Endodermal cell (in vitro differentiated cells): Measurements from ENCODE around the gene RARRES1. TPM values are rescaled to one million over a fixed set of nuclear protein-coding genes. Genes with fewer than 3 reads are reported as not detected.

ENCODE experiments used
- DNase-seq: peaks from one replicate; pipeline ENCODE4 v3.0.0-alpha.2; 2017
- H3K27ac ChIP-seq: 2 replicates; pipeline ENCODE4 v1.5.1; 2013; ENCODE audit warnings: mild to moderate bottlenecking, low read depth, low read length, moderate library complexity
- H3K27me3 ChIP-seq: 2 replicates; pipeline ENCODE4 v1.6.1; 2013; ENCODE audit warnings: mild to moderate bottlenecking, low read length, moderate library complexity; ENCODE audit not compliant: insufficient read depth, control insufficient read depth, poor library complexity, severe bottlenecking
- H3K36me3 ChIP-seq: 2 replicates; pipeline ENCODE4 v1.7.0; 2013; ENCODE audit warnings: mild to moderate bottlenecking, low read length, moderate library complexity; ENCODE audit not compliant: control insufficient read depth, insufficient read depth
- H3K4me1 ChIP-seq: one replicate; pipeline ENCODE4 v1.7.0; 2013; ENCODE audit warnings: low read length; ENCODE audit not compliant: control insufficient read depth, insufficient read depth
- H3K4me3 ChIP-seq: 2 replicates; pipeline ENCODE4 v1.5.1; 2013; ENCODE audit warnings: mild to moderate bottlenecking, low read length, moderate library complexity
- H3K9ac ChIP-seq: 2 replicates; pipeline ENCODE4 v1.6.1; 2013; ENCODE audit warnings: mild to moderate bottlenecking, low read length, moderate library complexity; ENCODE audit not compliant: poor library complexity, severe bottlenecking; ENCODE audit errors: extremely low read depth
- H3K9me3 ChIP-seq: 2 replicates; pipeline ENCODE4 v1.6.1; 2013; ENCODE audit warnings: mild to moderate bottlenecking, low read length, moderate library complexity; ENCODE audit not compliant: control insufficient read depth
- H3K27ac Mint-ChIP-seq: 2 replicates; pipeline ENCODE4 v1.8.0; 2020; ENCODE audit warnings: mixed read lengths
- H3K27me3 Mint-ChIP-seq: 2 replicates; pipeline ENCODE4 v1.8.0; 2021; ENCODE audit warnings: mild to moderate bottlenecking, mixed read lengths; ENCODE audit not compliant: insufficient read depth
- H3K36me3 Mint-ChIP-seq: 2 replicates; pipeline ENCODE4 v1.8.0; 2020; ENCODE audit warnings: low read depth, mixed read lengths
- H3K4me1 Mint-ChIP-seq: 2 replicates; pipeline ENCODE4 v1.8.0; 2020; ENCODE audit warnings: mixed read lengths
- H3K4me3 Mint-ChIP-seq: 2 replicates; pipeline ENCODE4 v1.8.0; 2020; ENCODE audit warnings: mild to moderate bottlenecking, moderate library complexity, mixed read lengths
- H3K9me3 Mint-ChIP-seq: 2 replicates; pipeline ENCODE4 v1.8.0; 2020; ENCODE audit warnings: mild to moderate bottlenecking, mixed read lengths
- CTCF ChIP-seq: fragments of 200-600 bp; sonication (generic); conservative IDR thresholded peaks from 2 replicates; pipeline ENCODE4 v1.5.0; 2021; ENCODE audit warnings: antibody characterized with exemption, mild to moderate bottlenecking
- WGBS, 2 experiments: methylation state at CpG; one replicate each; pipeline versions ENCODE4 v1.1.5 to v1.1.7; 2013; ENCODE audit warnings: missing lambda C conversion rate in 2 of 2, mixed read lengths in 1 of 2; ENCODE audit not compliant: insufficient coverage in 1 of 2, insufficient read length in 1 of 2; 5-methylcytosine and 5-hydroxymethylcytosine counted together
- total RNA-seq, 2 donors: library from RNA; stranded (reverse); fragmentation: NEBNext Ultra II Directional in 1 of 2; extraction: Animal tissue kit (Norgen Biotek cat#: 25700) in 1 of 2; gene quantifications; 2 replicates in 1 of 2; 3 replicates in 1 of 2; pipeline ENCODE4 v1.2.1, GENCODE V29; 2021

RARRES1 gene
- total RNA-seq, 2 donors from 2014 or later = 0.58 to 0.95 TPM

- H3K9me3 Mint-ChIP-seq = no peaks in the 10 kb centered on the region
- H3K36me3 Mint-ChIP-seq = peaks cover 21% of the 10 kb centered on the region
- Histone ChIP-seq H3K4me1 (peaks cover 4% of the 10 kb centered on the region), H3K27ac (no peak overlapping the region), H3K9ac (no peak overlapping the region), H3K9me3 (no peaks in the 10 kb centered on the region), H3K27me3 (no peaks in the 10 kb centered on the region), H3K4me3 (no peak overlapping the region), H3K36me3 (peaks cover 11% of the 10 kb centered on the region)
- TF ChIP-seq CTCF = no peak
- DNase-seq = peak; percentile 85
- H3K4me3 Mint-ChIP-seq = no peak overlapping the region
- no peak overlapping the region for H3K27ac Mint-ChIP-seq
- H3K4me1 Mint-ChIP-seq = peaks cover 15% of the 10 kb centered on the region
- no peaks in the 10 kb centered on the region for H3K27me3 Mint-ChIP-seq
- 65 to 76% methylated on average over 9 of the region's 9 CpGs for WGBS, 2 experiments
Measured at GRCh38 chr3:158713094-158713499, 19.2 kb downstream of the RARRES1 start.

DNA sequence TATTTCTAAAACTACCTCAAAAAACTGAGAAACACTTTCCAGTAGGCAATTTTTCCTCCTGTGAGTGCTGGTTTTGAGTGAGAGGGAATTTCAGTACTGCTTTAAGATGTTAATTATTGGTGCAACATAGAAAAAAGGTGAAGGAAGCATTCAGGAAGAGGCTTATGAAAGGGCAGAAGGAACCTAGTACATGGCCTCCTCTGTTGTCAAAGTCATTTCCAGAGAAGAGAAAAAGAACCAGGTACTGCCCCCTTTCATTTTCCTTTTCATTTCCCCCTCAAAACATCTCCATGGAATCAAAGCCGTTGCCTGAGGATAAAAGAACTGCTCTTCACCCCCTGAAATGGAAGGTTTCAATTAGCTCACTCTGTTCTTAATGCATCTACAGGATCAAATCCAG lies 19.8 kb downstream of the RARRES1 start:
- TF ChIP-seq CTCF = no peak
- Histone ChIP-seq H3K9ac (no peak overlapping the region), H3K27me3 (no peaks in the 10 kb centered on the region), H3K4me1 (peaks cover 4% of the 10 kb centered on the region), H3K27ac (no peak overlapping the region), H3K4me3 (no peak overlapping the region), H3K36me3 (peaks cover 11% of the 10 kb centered on the region), H3K9me3 (no peaks in the 10 kb centered on the region)
- DNase-seq = no peak
- Mint-ChIP-seq H3K9me3 (no peaks in the 10 kb centered on the region), H3K36me3 (peaks cover 23% of the 10 kb centered on the region), H3K4me1 (peaks cover 15% of the 10 kb centered on the region), H3K27ac (no peak overlapping the region), H3K27me3 (no peaks in the 10 kb centered on the region), H3K4me3 (no peak overlapping the region)
- WGBS, 2 experiments = 90% methylated on average over 1 of the region's 1 CpG; no CpG with 5 or more reads in 1 of the 2 experiments

GRCh38 chr3:158711886-158712285 lies 20.4 kb downstream of the RARRES1 start:
- H3K9me3 ChIP-seq = no peaks in the 10 kb centered on the region
- H3K36me3 ChIP-seq = peaks cover 11% of the 10 kb centered on the region
- Mint-ChIP-seq H3K36me3 (peaks cover 23% of the 10 kb centered on the region), H3K9me3 (no peaks in the 10 kb centered on the region), H3K4me1 (peaks cover 15% of the 10 kb centered on the region), H3K27ac (peak overlapping the region; percentile 48), H3K4me3 (no peak overlapping the region), H3K27me3 (no peaks in the 10 kb centered on the region)
- no peaks in the 10 kb centered on the region for H3K27me3 ChIP-seq
- no peak overlapping the region for H3K27ac ChIP-seq
- DNase-seq = no peak
- no peak overlapping the region for H3K9ac ChIP-seq
- 89% methylated on average over 1 of the region's 1 CpG; no CpG with 5 or more reads in 1 of the 2 experiments for WGBS, 2 experiments
- no peak overlapping the region for H3K4me3 ChIP-seq
- TF ChIP-seq CTCF = no peak
- peaks cover 4% of the 10 kb centered on the region for H3K4me1 ChIP-seq
